ENCODE results near the gene FARP1.

The FARP1 gene

GRCh38 chr13:98439126-98439828, 296.4 kb downstream of the FARP1 start:
- no peak for DNase-seq (ENCODE audit: low read depth in 2 of 3, low spot score in 2 of 3)

DNA sequence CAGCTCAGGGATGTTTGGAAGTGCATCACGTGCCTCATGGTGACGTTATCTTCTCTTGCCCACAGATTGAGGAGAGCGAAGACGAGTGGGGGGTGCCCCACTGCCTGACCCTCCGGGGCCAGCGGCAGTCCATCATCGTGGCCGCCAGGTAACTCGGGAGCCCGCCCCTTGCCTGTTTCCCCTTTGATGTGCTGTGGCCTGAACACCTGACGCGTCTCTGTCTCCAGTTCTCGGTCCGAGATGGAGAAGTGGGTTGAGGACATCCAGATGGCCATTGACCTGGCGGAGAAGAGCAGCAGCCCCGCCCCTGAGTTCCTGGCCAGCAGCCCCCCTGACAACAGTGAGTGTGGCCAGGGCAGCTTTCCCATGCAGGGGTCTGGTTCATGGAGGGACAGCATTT, 297.0 kb downstream of the FARP1 start:
- no peak for DNase-seq (ENCODE audit: low read depth in 2 of 3, low spot score in 2 of 3)

GRCh38 chr13:98440390-98441055, 297.6 kb downstream of the FARP1 start:
- no peak for DNase-seq (ENCODE audit: low read depth in 2 of 3, low spot score in 2 of 3)

- DNase-seq (ENCODE audit: low read depth in 2 of 3, low spot score in 2 of 3) = no peak
Observed at GRCh38 chr13:98441056-98441676, 298.3 kb downstream of the FARP1 start.

DNA sequence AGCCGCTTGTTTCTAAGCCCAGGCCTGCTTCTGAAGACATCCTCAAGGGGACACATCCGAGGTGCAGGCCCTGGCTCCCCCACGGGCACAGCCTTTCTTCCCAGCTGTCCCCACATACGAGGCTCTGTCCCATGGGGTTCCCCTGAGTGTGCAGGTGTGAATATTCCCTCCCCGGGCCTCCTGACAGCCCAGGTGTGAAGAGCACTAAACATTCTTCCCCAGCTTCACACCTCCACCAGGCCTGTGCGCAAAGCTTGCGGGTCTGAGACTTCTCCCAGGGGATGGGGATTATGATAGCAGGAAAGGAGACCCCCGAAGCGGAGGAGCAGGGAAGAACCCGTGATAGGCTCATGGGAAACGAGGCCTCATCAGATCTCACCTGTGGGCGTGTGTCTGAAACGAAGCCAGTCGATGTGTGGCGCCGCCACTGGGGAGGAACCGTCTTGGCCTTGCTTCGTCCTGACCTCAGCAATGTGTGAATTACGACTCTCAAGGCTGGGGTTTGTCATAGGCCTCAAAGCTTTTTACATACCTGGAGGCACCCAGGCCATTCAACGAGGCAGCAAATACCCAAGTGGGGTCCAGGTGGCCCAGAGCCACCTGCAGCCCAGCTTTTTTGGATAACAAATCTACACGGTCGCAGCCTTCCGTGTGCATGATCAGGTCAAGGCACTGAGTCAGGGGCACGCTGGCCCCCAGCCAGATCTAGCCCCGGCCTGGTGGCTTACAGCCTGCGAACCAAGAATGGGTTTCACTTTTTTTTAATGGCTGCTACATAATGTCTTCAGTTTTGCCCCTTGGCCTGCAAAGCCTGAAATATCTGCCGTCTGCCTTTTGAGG, 299.7 kb downstream of the FARP1 start:
- DNase-seq (ENCODE audit: low read depth in 2 of 3, low spot score in 2 of 3) = no peak

DNA sequence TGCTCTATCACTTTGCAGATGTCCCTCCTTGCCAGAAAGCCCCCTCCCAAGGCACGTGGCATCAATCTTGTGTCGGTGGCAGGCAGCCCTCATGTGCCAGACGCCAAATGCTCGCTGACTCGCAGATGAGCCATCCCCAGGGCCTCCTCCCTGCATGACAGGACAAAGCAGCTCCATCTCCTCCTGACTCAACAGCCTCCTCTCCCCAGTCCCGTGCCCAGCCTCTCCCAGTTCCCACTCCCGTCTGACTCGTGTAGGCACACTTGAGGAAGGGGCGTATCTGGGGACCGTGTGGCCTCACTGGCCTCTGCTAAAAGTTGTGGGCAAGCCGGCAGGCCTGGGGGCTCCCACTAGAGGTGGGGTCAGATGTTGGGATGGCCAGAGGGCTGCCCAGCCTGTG, 300.4 kb downstream of the FARP1 start:
- DNase-seq (ENCODE audit: low read depth in 2 of 3, low spot score in 2 of 3) = no peak

DNA sequence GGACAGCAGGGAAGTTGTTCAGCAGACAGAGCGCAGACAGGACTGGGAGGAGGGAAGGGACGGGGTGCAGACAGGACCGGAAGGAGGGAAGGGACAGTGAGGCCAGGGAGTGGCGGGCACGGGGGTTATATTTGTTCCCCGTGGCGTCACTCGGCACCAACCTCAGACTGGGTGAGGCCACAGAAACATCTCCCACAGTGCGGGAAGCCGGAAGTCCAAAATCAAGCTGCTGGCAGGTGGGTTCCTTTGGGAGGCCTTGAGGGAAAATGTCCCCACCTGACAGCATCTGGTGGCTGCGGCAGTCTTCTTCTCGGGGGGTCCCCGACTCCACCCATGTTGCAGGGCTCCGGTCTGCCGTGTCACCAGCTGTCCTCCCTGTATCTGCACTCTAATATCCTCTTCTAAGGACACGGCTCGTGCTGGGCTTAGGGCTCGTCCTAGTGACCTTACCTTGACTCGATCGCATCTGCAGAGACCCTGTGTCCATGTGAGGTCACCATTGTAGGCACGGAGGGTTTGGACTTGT, 301.0 kb downstream of the FARP1 start:
- no peak for DNase-seq (ENCODE audit: low read depth in 2 of 3, low spot score in 2 of 3)

- DNase-seq (ENCODE audit: low read depth in 2 of 3, low spot score in 2 of 3) = no peak
Observed at GRCh38 chr13:98444381-98444780, 301.5 kb downstream of the FARP1 start.

DNA sequence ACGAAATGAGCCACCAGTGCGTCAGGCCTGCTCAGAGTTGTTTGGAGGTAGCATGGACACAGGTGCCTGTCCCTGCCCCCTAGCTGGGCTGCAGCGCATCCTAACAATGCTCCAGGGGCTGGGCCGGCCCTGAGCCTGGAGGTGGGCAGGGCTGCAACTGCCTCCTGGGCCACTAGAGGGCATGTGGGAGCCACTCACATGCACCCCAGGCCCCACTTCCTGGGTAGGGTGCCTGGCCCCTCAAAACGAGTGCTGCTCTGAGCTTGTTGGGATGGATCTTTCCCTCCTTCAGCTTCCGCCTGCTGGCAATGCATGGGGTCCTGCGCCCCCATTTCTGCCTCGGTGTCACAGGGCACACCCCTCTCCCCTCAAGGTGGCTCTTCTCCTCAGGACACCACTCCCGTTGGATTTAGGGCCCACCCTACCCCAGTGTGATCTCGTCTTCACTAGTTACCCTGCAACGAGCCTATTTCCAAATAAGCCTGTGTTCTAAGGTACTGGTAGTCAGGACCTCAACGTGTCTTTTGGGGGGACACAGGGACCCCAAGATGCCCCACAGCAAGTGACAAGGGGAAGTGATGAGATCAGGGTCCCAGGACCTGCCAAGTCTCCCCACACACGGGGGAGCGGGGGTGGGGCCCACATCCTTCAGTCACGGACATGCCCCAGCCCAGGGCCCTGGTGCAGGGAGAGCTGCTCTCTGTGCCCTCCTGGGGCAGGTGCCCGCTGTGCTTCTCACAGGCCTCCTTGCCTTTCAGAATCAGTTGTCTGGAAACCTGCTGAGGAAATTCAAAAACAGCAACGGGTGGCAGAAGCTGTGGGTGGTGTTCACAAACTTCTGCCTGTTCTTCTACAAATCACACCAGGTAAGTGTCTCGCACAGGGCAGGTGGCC, 302.7 kb downstream of the FARP1 start:
- DNase-seq (ENCODE audit: low read depth in 2 of 3, low spot score in 2 of 3) = peak; percentile 45 to 74 (median 48)

- DNase-seq (ENCODE audit: low read depth in 2 of 3, low spot score in 2 of 3) = no peak
Observed at GRCh38 chr13:98446234-98446621, 303.3 kb downstream of the FARP1 start.

- DNase-seq (ENCODE audit: low read depth in 2 of 3, low spot score in 2 of 3) = no peak
Observed at GRCh38 chr13:98447130-98447529, 304.2 kb downstream of the FARP1 start.

DNA sequence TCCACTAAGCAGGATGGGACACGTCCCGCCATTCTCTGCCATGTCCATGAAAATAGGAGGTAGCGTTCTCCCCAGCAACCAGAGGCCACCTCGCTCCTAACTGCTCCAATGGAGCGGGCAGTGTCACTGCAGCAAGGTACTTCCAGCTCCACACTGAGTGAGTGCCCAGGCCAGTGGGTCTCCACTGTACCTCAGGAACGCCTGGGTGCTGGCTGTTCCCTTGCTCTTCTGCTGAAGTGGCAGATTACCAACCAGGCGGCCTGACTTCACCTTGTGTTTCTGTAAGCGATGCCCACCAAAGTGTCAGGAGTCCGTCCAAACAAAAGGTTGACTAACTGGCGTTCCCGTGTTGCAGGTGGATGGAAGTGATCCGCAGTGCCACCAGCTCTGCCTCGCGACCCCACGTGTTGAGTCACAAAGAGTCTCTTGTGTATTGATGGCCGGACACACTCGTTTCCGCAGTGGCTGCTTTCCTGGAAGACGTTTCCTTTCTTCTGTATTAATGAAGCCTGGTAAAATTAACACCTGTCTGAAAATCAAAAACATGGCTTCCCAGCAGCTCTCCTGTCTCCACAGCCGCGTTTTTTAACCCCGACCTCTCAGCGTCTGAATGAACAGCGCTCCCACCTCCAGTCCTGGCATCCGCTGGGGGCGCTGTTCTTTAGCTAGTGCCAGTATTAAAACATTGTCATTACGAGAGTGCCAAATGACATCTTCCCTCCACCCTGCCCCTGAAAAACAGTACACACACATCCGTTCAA, 305.2 kb downstream of the FARP1 start:
- no peak for DNase-seq (ENCODE audit: low read depth in 2 of 3, low spot score in 2 of 3)

DNA sequence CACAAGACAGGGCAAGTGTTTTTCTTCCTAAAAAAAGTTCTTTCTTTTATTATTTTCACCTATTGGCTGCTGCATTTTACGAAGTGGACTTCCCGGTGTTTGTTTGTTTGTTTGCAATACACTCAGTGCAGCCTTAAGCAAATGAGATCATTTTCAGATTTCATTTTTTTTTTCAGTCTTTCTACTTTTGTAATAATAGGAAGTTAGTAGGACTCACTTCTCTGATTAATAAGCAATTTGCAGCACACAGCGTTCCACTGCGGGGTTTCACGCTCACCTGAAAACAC, 305.7 kb downstream of the FARP1 start:
- no peak for DNase-seq (ENCODE audit: low read depth in 2 of 3, low spot score in 2 of 3)

GRCh38 chr13:98449273-98449672, 306.4 kb downstream of the FARP1 start:
- no peak for DNase-seq (ENCODE audit: low read depth in 2 of 3, low spot score in 2 of 3)

GRCh38 chr13:98450026-98450425, 307.1 kb downstream of the FARP1 start:
- no peak for DNase-seq (ENCODE audit: low read depth in 2 of 3, low spot score in 2 of 3)

- DNase-seq (ENCODE audit: low read depth in 2 of 3, low spot score in 2 of 3) = no peak
Observed at GRCh38 chr13:98450539-98451111, 307.7 kb downstream of the FARP1 start.

GRCh38 chr13:98451676-98452470, 309.0 kb downstream of the FARP1 start:
- DNase-seq (ENCODE audit: low read depth in 2 of 3, low spot score in 2 of 3) = no peak

Measured in activated CD8-positive, alpha-beta memory T cell treated with anti-CD3 and anti-CD28 coated beads for 48 hours (primary cell).